Pons (tissue), 1 donor: Measurements from ENCODE around the gene FBXW10B.
"Not testable (repeated sequence)": the region's sequence is repeated elsewhere in the genome, so short reads cannot be mapped to it uniquely, and the experiment has no call there.

Experiments used
- DNase-seq: peaks from one replicate; pipeline ENCODE4 v3.0.0-alpha.2; 2016; ENCODE audit warnings: low spot score

The FBXW10B gene, protein sequence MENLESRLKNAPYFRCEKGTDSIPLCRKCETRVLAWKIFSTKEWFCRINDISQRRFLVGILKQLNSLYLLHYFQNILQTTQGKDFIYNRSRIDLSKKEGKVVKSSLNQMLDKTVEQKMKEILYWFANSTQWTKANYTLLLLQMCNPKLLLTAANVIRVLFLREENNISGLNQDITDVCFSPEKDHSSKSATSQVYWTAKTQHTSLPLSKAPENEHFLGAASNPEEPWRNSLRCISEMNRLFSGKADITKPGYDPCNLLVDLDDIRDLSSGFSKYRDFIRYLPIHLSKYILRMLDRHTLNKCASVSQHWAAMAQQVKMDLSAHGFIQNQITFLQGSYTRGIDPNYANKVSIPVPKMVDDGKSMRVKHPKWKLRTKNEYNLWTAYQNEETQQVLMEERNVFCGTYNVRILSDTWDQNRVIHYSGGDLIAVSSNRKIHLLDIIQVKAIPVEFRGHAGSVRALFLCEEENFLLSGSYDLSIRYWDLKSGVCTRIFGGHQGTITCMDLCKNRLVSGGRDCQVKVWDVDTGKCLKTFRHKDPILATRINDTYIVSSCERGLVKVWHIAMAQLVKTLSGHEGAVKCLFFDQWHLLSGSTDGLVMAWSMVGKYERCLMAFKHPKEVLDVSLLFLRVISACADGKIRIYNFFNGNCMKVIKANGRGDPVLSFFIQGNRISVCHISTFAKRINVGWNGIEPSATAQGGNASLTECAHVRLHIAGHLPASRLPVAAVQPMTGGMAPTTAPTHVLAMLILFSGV

GRCh38 chr17:15619331-15620058 is at the start of gene FBXW10B:
Gene FBXW10B, minus strand, starts transcription at chr17:15619704. Its CDS starts 192 bp downstream, at chr17:15619512.
- DNase-seq: peak; percentile 8

GRCh38 chr17:15663691-15664090 is 44.2 kb upstream of the FBXW10B start:
- DNase-seq: no peak

DNA sequence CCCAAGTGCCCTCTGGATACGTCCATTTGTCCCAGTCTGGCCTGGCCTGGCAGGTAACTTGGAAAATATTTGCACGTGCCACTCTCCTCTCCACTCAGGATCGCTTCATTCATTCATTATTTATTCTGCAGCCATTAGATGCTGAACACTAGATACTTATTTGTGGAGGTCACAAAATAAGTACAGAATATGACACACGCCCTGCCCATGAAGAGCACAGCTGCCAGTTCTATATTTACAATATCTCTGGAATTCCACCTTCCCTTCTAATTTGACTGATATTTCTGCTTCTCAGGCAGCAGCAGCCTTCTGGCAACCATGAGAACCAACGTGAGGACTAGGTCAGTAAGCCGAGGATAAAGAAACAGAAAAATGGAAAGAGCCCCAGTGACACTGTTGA is 43.7 kb upstream of the FBXW10B start:
- no peak for DNase-seq

GRCh38 chr17:15662681-15663080 is 43.2 kb upstream of the FBXW10B start:
- DNase-seq: no peak

GRCh38 chr17:15660077-15660476 is 40.6 kb upstream of the FBXW10B start:
- DNase-seq: no peak

DNA sequence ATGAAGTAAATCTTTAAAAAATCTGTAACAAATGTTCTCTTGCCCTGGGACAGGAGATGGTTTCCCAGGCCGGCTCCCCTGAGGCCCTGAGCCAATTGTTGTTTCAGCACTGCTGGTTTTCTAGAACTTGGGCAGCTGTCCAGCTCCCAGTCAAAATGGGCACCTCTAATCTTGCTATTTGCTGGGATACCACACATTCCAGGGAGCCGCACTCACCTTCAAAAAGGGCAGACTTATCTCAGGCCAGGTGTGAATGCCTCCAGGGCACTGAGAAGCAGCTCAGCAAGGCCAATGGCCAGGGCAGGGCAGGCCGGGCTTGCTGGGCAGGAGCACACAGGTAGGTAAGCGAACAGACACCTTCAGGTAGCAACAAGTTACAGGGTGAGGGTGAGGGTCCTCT is 40.2 kb upstream of the FBXW10B start:
- no peak for DNase-seq

GRCh38 chr17:15659236-15659635 is 39.7 kb upstream of the FBXW10B start:
- no peak for DNase-seq

- DNase-seq: no peak
Observed at GRCh38 chr17:15658296-15658695, 38.8 kb upstream of the FBXW10B start.

DNA sequence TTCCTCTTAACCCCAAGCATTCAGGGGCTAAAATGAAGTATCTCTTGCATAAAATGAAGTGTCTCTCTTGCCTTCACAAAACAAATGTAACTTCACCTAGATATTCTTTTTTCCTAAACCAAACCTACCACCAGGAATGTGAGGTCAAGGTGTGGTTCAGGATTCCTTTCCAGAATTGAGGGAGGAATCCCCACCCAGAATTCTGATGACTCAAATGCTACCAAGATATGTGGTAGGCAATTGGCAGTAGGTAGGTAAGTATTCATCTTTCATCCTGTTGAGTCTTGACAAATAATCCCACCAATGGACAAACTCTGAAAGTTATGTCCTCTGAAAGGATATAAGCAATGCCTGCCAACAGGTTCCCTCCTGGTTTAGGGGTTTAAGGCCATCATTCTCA is 38.4 kb upstream of the FBXW10B start:
- DNase-seq: no peak

DNA sequence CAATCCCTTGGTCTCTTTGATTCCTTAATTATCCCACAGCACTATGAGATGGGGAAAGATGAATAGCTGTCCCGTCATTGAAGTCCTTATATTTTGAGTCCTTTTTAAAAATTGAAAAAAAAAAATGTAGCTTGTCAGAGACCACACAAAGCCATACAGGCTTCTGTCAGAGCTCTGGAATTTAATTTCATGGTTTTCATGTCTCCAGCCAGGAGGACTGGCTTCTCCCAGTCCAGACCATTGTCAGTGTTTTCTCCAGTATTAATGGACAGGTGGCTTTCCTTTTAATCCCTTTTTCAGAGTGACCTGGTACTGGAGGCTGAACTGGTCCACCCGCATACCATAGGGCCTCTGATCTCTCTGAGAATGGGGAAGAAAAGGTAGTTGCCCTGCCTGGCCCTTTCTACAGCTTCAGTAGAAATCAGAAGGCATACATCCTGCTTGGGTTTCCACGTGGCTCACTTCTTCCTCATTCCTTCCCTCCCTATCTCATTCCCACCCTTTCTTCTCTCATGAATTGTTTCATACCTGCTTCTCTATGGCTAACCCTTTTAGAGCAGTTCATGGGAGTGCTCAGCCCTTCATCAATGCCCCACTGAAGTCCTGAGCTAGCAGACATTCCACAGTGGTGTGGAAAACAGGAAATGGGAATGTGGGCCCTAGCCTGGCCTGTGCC is 35.5 kb upstream of the FBXW10B start:
- no peak for DNase-seq

DNA sequence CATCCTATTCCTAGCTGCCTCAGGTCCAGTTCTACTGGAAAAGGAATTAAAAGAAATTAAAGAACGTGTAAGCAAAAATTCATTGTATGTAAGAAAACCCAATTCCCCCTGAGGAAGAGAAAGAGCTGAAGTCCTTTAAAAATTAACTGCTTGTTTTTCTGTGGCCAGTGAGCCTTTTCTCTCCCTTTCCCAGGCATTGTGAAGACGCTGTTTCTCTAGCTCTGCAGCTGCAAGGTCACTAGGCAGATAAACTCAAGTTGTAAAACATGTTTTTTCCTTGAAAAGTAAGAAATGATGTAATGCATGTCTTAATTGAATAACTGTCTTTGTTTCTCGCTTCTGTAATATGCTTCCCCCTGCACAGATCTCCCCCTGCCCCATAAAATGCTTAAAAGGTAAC is 34.9 kb upstream of the FBXW10B start:
- not testable (repeated sequence) for DNase-seq

DNA sequence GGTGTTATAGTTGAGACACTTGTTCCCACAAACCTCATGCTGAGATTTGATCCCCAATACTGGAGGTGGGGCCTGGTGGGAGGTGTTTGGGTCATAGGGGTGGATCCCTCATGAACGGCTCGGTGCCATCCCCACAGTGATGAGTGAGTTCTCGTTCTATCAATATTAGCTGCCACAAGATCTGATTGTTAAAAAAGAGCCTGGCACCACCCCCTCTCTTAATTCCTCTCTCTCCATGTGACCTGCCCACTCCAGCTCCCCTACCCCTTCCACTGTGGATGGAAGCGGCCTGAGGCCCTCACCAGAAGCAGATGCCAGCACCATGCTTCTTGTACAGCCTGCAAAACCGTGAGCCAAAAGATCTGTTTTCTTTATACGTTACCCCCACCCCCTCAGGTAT is 33.5 kb upstream of the FBXW10B start:
- DNase-seq: no peak

- peak; percentile 92 for DNase-seq
Observed at GRCh38 chr17:15651583-15652110, 32.1 kb upstream of the FBXW10B start.

DNA sequence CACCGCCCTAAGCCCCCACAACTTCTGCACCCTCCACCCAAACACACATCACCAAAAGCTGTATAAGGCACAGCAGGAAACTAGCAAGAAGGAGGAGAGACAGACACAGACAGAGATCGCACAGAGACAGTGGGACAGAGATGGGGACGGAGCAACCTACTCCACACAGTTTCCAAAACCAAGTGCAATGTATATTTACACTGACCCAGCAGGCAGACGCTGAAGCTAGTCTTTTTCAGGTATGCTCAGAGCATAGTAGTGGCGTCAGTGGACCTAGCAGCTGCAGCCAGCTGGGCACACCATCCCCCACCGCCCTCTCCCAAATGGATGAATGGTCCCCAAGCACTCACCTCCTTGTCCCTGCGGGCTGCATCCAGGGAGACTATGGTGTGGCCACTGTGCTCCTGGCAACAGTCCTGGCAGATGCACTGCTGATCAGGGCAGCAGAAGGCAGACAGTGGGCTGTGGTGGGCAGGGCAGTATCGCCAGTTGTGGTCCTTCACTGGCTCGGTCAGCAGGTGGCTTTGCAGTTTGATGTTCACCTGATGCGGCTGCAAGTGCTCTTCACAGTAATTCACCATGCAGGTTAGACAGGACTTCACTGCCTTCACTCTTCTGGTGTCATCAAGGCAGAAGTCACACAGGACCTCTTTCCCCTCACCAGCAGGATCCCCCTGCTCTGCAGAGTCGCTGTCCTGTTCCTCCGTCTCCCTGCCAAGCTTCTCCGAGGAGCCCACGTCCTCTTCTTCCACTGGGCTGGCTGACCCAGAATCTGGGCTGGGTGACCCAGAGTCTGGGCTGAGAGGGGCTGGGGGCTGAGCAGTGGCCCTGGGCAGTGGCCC is 31.5 kb upstream of the FBXW10B start:
- peak; percentile 43 for DNase-seq

DNA sequence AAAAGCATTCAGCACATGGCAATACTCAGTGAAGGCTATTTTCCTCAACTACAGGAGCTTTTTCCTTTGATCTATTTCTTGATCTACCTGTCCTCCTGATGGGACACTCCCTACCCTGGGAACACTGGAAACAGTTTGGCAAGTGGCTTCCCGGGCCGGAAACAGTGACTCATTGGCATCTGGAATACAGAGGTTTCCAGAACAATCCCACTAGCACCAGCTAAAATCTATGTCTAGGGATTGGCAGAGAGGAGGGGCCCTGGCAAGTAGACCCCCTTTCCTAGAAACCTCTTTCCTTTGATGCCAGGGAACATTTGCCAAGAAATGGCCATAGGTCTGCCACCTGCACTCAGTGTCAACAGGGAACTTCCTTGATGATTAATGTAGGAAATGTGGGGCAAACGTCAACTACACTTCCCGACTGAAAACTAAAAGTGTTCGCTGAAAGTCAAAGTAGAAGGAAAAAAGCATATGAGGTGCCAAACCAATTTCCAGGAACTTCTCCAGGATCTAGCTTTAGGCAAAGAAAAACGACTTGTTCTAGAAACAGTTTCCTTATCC is 30.4 kb upstream of the FBXW10B start:
- peak; percentile 54 for DNase-seq

GRCh38 chr17:15648386-15648785 is 28.9 kb upstream of the FBXW10B start:
- no peak for DNase-seq

DNA sequence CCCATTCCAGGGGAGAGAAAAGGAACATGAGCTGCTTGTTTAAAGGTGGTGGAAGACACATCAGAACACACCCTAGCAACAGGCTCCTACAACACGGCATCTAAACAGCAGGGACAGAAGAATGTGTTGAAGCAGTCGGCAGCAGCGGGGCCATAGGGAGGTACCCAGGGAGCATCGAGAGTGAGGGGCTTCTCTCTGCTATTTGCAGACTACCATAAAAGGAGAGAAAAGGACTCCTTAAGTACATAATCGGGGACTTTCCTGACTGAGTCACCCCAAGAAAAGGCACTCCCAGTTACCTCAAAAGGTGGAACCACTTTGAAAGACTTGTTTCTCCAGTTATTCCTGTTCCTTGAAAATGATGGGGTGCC is 26.4 kb upstream of the FBXW10B start:
- not testable (repeated sequence) for DNase-seq

DNA sequence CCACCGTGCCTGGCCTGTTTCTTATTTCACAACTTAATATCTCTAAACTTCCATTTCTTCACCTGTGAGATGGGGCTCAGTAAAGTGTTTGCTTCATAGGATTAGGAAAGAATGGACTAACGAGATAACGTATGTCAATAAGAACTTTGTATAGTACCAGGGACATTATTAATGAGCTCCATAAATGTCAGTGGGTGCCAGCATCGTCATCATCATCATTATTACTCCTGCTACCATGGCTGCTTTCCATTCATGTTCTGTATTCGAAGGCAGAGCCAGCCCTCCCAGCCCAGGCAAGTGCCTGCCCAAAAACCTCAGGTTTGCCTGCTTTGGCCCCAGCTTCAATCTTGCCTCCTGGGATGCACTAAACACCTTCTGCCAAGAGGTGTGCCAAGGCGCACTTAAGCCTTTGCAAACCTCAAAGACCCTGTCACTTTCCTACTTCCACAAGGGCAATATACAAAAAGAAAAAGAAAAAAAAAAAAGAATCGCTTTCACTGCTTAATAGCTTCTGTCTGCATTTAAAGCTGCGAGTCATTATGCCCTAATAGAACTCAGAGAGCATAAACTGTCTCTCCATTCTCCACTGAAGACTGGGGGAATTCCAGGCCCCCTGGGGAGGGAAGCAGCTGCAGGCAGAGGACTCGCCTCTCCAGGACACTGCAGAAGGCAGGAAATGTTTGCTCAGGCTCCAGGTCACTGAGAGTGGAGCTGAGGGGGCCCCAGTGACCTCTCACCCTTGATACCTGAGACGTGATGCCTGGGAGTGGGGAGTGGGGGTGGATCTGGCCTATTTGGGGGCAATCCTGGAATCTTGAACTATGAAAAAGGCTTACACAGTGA is 25.8 kb upstream of the FBXW10B start:
- DNase-seq: not testable (repeated sequence)

GRCh38 chr17:15642505-15643251 is 23.2 kb upstream of the FBXW10B start:
- DNase-seq: not testable (repeated sequence)
